Ascending aorta (tissue), 2 donors: ENCODE measurements around the gene ZNF571. TPM values are rescaled to one million over a fixed set of nuclear protein-coding genes. Genes with fewer than 3 reads are reported as not detected.

Experiments used
- DNase-seq, 2 donors: peaks; one replicate each; pipeline ENCODE4 v3.0.0-alpha.2; 2019; ENCODE audit warnings: low spot score in 2 of 2
- H3K27ac ChIP-seq, 2 donors: fragments of 200-600 bp; sonication (generic); one replicate each; pipeline ENCODE4 v1.5.1; 2016 to 2017; ENCODE audit warnings: mild to moderate bottlenecking in 1 of 2
- H3K27me3 ChIP-seq: fragments of 200-600 bp; sonication (generic); one replicate; pipeline ENCODE4 v1.5.1; 2017
- H3K36me3 ChIP-seq, 2 donors: fragments of 200-600 bp; sonication (generic); one replicate each; pipeline ENCODE4 v1.5.1; 2016
- H3K4me1 ChIP-seq, 2 donors: fragments of 200-600 bp; sonication (generic); one replicate each; pipeline ENCODE4 v1.5.1; 2016 to 2017; ENCODE audit warnings: mild to moderate bottlenecking in 1 of 2
- H3K4me3 ChIP-seq, 2 donors: fragments of 200-600 bp; sonication (generic); one replicate each; pipeline ENCODE4 v1.5.1; 2016 to 2017; ENCODE audit warnings: mild to moderate bottlenecking in 1 of 2
- H3K9me3 ChIP-seq, 2 donors: fragments of 200-600 bp; sonication (generic); one replicate each; pipeline ENCODE4 v1.5.1; 2016
- intact Hi-C: fragments of 100-400 bp; cut with DNase I; formaldehyde crosslinking; loops from one replicate; pipeline ENCODE4 v1.15.1; 2023
- total RNA-seq: library from RNA; depleted of rRNA; stranded (reverse); fragments of >200 nt; gene quantifications from one replicate; pipeline ENCODE4 v1.1.0, GENCODE V29; 2016
- TF ChIP-seq, protein P1 (sequence below), 3 experiments: fragments of 200-600 bp in 2 of 3; fragments of 450-650 bp in 1 of 3; sonication (generic) in 2 of 3; IDR thresholded peaks; one replicate each; pipeline ENCODE4 v1.5.1; 2016 to 2019; ENCODE audit warnings: antibody characterized with exemption in 3 of 3, mild to moderate bottlenecking in 1 of 3, moderate library complexity in 1 of 3

The ZNF571 gene
- total RNA-seq, 1 donor from 2014 or later, result 0.11 TPM

DNA sequence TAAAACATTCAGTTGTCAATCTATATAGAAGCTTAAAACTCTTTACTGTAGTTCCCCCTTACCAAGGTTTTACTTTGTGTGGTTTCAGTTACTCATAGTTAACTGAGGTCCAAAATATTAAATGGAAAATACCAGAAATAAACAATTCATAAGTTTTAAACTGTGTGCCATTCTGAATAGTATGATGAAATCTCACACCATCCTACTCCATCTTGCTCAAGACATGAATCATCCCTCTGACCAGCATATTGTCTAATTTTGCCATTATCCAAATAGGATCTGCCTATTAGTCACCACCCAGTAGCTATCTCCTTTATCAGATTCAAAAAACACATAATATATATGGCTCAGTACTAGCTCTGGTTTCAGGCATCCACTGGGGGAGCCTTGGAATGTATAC is 22.4 kb downstream of the ZNF571 start:
- TF ChIP-seq, protein P1, sequence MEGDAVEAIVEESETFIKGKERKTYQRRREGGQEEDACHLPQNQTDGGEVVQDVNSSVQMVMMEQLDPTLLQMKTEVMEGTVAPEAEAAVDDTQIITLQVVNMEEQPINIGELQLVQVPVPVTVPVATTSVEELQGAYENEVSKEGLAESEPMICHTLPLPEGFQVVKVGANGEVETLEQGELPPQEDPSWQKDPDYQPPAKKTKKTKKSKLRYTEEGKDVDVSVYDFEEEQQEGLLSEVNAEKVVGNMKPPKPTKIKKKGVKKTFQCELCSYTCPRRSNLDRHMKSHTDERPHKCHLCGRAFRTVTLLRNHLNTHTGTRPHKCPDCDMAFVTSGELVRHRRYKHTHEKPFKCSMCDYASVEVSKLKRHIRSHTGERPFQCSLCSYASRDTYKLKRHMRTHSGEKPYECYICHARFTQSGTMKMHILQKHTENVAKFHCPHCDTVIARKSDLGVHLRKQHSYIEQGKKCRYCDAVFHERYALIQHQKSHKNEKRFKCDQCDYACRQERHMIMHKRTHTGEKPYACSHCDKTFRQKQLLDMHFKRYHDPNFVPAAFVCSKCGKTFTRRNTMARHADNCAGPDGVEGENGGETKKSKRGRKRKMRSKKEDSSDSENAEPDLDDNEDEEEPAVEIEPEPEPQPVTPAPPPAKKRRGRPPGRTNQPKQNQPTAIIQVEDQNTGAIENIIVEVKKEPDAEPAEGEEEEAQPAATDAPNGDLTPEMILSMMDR (IDR thresholded peaks at IDR 0.05), result no peak
- Histone ChIP-seq H3K4me3 (no peak overlapping the region), H3K36me3 (peaks cover 39 to 48% of the 10 kb centered on the region in 2 donors), H3K27me3 (no peaks in the 10 kb centered on the region), H3K4me1 (no peaks in the 10 kb centered on the region), H3K9me3 (peaks cover 0 to 40% of the 10 kb centered on the region in 2 donors), H3K27ac (no peak overlapping the region)
- intact Hi-C loops, result no loop called here
- no peak for DNase-seq

DNA sequence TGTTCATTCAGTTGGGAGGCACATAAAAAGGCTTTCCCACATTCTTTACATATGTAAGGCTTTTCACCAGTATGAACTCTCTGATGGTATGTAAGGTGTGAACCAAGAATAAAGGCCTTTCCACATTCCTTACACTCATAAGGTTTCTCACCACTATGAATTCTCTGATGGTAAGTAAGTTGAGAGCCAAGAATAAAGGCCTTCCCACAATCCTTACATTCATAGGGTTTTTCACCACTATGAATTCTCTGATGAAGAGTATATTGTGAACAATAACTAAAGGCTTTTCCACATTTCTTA is 29.3 kb downstream of the ZNF571 start:
- no peak for DNase-seq
- peaks cover 64 to 94% of the 10 kb centered on the region in 2 donors for H3K36me3 ChIP-seq
- H3K9me3 ChIP-seq, result peaks cover 0 to 87% of the 10 kb centered on the region in 2 donors
- H3K4me3 ChIP-seq, result no peak overlapping the region
- no peaks in the 10 kb centered on the region for H3K27me3 ChIP-seq
- intact Hi-C loops, result no loop called here
- TF ChIP-seq, protein P1 (IDR thresholded peaks at IDR 0.05), result no peak
- H3K4me1 ChIP-seq, result no peaks in the 10 kb centered on the region
- H3K27ac ChIP-seq, result no peak overlapping the region

DNA sequence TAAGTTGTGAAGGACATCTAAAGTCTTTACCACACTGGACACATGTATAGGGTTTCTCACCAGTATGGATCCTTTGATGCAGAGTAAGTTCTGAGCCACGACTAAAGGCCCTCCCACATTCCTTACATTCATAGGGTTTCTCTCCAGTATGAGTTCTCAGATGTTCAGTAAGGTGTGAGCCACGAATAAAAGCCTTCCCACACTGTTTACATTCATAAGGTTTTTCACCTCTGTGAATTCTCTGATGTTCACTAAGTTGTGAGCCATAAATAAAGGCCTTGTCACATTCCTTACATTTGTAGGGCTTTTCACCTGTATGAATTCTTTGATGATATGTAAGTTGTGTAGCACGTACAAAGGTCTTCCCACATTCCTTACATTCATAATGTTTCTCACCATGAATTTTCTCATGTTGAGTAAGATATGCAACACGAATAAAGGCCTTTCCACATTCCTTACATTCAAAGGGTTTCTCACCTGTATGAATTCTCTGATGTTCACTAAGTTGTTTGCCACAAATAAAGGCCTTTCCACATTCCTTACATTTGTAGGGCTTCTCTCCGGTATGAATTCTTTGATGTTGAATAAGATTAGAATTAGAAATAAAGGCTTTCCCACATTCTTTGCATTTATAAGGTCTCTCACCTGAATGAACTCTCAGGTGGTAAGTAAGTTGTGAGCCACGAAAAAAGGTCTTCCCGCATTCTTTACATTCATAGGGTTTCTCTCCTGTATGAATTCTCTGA is 29.8 kb downstream of the ZNF571 start:
- Histone ChIP-seq H3K36me3 (peaks cover 69 to 94% of the 10 kb centered on the region in 2 donors), H3K4me1 (no peaks in the 10 kb centered on the region), H3K27ac (no peak overlapping the region), H3K27me3 (no peaks in the 10 kb centered on the region), H3K4me3 (no peak overlapping the region), H3K9me3 (peaks cover 0 to 92% of the 10 kb centered on the region in 2 donors)
- no peak for DNase-seq
- intact Hi-C loops, result no loop called here
- TF ChIP-seq, protein P1 (IDR thresholded peaks at IDR 0.05), result no peak

DNA sequence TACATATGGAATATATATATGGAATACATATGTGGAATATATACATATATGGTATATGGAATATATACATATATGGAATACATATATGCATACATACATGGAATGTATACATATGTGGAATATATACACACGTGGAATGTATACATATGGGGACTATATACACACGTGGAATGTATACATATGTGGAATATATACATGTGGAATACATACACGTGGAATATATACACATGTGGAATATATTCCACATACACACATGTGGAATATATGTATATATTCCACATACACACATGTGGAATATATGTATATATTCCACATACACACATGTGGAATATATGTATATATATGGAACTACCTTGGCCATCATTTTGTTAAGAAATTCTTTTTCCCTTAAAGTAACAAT is 31.1 kb downstream of the ZNF571 start:
- H3K27ac ChIP-seq, result no peak overlapping the region
- DNase-seq, result no peak
- no peaks in the 10 kb centered on the region for H3K4me1 ChIP-seq
- intact Hi-C loops, result no loop called here
- H3K4me3 ChIP-seq, result no peak overlapping the region
- TF ChIP-seq, protein P1 (IDR thresholded peaks at IDR 0.05), result no peak
- peaks cover 0 to 98% of the 10 kb centered on the region in 2 donors for H3K9me3 ChIP-seq
- peaks cover 69 to 95% of the 10 kb centered on the region in 2 donors for H3K36me3 ChIP-seq
- H3K27me3 ChIP-seq, result no peaks in the 10 kb centered on the region

DNA sequence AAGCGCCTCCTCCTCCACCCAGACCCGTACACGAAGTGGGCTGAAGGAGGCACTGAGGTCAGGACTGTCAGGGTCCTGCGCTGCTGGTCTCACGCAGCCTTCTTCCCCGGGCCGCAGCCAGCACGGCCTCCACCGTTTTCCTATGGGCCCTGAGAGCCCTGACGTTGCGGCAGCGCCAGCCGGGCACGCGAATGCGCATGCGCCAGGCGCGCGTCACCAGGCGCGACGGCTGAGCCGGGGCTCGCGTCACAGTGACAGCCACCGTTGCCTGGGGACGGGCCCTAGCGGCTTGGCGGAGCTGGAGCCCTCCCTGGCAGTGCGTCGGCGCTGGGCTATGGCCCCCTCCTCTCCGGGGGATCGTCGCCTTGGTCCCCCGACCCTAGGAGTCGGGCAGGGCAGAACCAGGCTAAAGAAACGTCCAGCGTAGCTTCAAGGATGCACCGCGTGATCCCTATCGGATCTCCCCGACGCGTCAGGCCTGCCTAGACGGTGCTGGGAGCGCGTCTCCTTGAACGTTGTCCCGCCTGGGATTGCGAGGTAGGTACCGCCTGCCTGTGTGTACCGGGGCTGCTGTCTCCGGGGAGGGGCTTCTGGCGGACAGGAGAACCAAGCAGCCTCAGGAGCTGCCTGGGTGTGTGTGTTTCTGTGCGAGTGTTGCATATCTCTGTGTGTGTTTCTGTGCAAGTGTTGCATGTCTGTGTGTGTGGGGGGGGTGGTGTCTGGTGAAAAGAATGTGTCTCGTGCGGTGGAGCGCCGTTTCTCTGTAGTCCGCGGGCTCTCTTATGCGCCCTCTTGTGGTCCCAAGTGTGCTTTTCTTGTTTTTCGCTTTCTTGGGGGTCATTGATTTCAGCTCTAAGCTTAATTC is 43.2 kb downstream of the ZNF571 start:
- no peaks in the 10 kb centered on the region for H3K27me3 ChIP-seq
- no peaks in the 10 kb centered on the region for H3K4me1 ChIP-seq
- H3K36me3 ChIP-seq, result peaks cover 0 to 6% of the 10 kb centered on the region in 2 donors
- H3K9me3 ChIP-seq, result peaks cover 0 to 92% of the 10 kb centered on the region in 2 donors
- H3K4me3 ChIP-seq, result peak overlapping the region in 1 of 2 donors; percentile 21
- TF ChIP-seq, protein P1 (IDR thresholded peaks at IDR 0.05), result no peak
- H3K27ac ChIP-seq, result no peak overlapping the region
- DNase-seq, result no peak
- intact Hi-C loops, result no loop called here
